Liver (tissue), 9 donors: ENCODE measurements around the gene NUDT16. TPM values are rescaled to one million over a fixed set of nuclear protein-coding genes. Genes with fewer than 3 reads are reported as not detected.

Experiments used
- DNase-seq: peaks from one replicate; pipeline ENCODE4 v3.0.0-alpha.2; 2017; ENCODE audit warnings: low spot score
- H3K27ac ChIP-seq, 2 donors: one replicate each; pipeline ENCODE4 v1.7.0; 2013; ENCODE audit warnings: inconsistent platforms in 2 of 2, low read length in 2 of 2, control low read depth in 1 of 2, low read depth in 1 of 2, mild to moderate bottlenecking in 1 of 2
- H3K27me3 ChIP-seq, 4 donors: one replicate each; pipeline versions ENCODE4 v1.6.1 to v1.7.0; 2013; ENCODE audit warnings: low read length in 3 of 4, inconsistent platforms in 1 of 4, mild to moderate bottlenecking in 1 of 4, moderate library complexity in 1 of 4; ENCODE audit not compliant: control insufficient read depth in 4 of 4, insufficient read depth in 4 of 4
- H3K36me3 ChIP-seq, 4 donors: one replicate each; pipeline versions ENCODE4 v1.6.1 to v1.7.0; 2013; ENCODE audit warnings: low read length in 3 of 4, mild to moderate bottlenecking in 3 of 4, low read depth in 1 of 4, moderate library complexity in 1 of 4; ENCODE audit not compliant: control insufficient read depth in 4 of 4, insufficient read depth in 3 of 4
- H3K4me1 ChIP-seq, 4 donors: one replicate each; pipeline versions ENCODE4 v1.6.1 to v1.7.0; 2013; ENCODE audit warnings: low read length in 3 of 4, mild to moderate bottlenecking in 3 of 4, moderate library complexity in 1 of 4; ENCODE audit not compliant: control insufficient read depth in 4 of 4, insufficient read depth in 4 of 4
- H3K4me3 ChIP-seq, 3 donors: one replicate each; pipeline versions ENCODE4 v1.6.1 to v1.7.0; 2013; ENCODE audit warnings: low read length in 3 of 3, control low read depth in 1 of 3, low read depth in 1 of 3, mild to moderate bottlenecking in 1 of 3
- H3K9ac ChIP-seq, 2 donors: one replicate each; pipeline ENCODE4 v1.7.0; 2013; ENCODE audit warnings: low read length in 2 of 2, mild to moderate bottlenecking in 2 of 2, moderate library complexity in 2 of 2, control low read depth in 1 of 2, low read depth in 1 of 2
- H3K9me3 ChIP-seq, 4 donors: one replicate each; pipeline versions ENCODE4 v1.6.1 to v1.7.0; 2013; ENCODE audit warnings: low read length in 3 of 4; ENCODE audit not compliant: control insufficient read depth in 4 of 4
- ATF3 ChIP-seq: IDR thresholded peaks from 2 replicates; pipeline ENCODE4 v1.6.1; 2016; ENCODE audit warnings: antibody characterized with exemption
- EGR1 ChIP-seq, 2 donors: IDR thresholded peaks; 2 replicates each; pipeline ENCODE4 v1.6.1; 2016 to 2018; ENCODE audit warnings: antibody characterized with exemption in 2 of 2, low read depth in 2 of 2
- FOXA1 ChIP-seq: IDR thresholded peaks from 2 replicates; pipeline ENCODE4 v1.6.1; 2016; ENCODE audit warnings: antibody characterized with exemption
- FOXA2 ChIP-seq: IDR thresholded peaks from 2 replicates; pipeline ENCODE4 v1.6.1; 2016; ENCODE audit warnings: antibody characterized with exemption
- GABPA ChIP-seq, 2 donors: IDR thresholded peaks in 1 of 2; conservative IDR thresholded peaks in 1 of 2; 2 replicates each; pipeline ENCODE4 v1.6.1; 2016; ENCODE audit warnings: antibody characterized with exemption in 2 of 2, mild to moderate bottlenecking in 1 of 2, moderate library complexity in 1 of 2
- HNF4A ChIP-seq, 2 donors: conservative IDR thresholded peaks; 2 replicates each; pipeline ENCODE4 v1.6.1; 2016; ENCODE audit warnings: antibody characterized with exemption in 2 of 2, mild to moderate bottlenecking in 2 of 2
- HNF4G ChIP-seq: IDR thresholded peaks from 2 replicates; pipeline ENCODE4 v1.6.1; 2016; ENCODE audit warnings: antibody characterized with exemption
- JUND ChIP-seq, 2 donors: IDR thresholded peaks; 2 replicates each; pipeline ENCODE4 v1.6.1; 2016; ENCODE audit warnings: antibody characterized with exemption in 2 of 2
- NR2F2 ChIP-seq: IDR thresholded peaks from 2 replicates; pipeline ENCODE4 v1.6.1; 2016; ENCODE audit warnings: antibody characterized with exemption
- RAD21 ChIP-seq, 2 donors: IDR thresholded peaks; 2 replicates each; pipeline ENCODE4 v1.6.1; 2016; ENCODE audit warnings: antibody characterized with exemption in 2 of 2, mild to moderate bottlenecking in 2 of 2
- RXRA ChIP-seq, 2 donors: IDR thresholded peaks; 2 replicates each; pipeline ENCODE4 v1.6.1; 2017 to 2018; ENCODE audit warnings: antibody characterized with exemption in 2 of 2, mild to moderate bottlenecking in 1 of 2
- SP1 ChIP-seq: IDR thresholded peaks from 2 replicates; pipeline ENCODE4 v1.6.1; 2018; ENCODE audit warnings: antibody characterized with exemption, mild to moderate bottlenecking
- TAF1 ChIP-seq: conservative IDR thresholded peaks from 2 replicates; pipeline ENCODE4 v1.6.1; 2016; ENCODE audit warnings: antibody characterized with exemption, mild to moderate bottlenecking
- YY1 ChIP-seq: IDR thresholded peaks from 2 replicates; pipeline ENCODE4 v1.6.1; 2016; ENCODE audit warnings: antibody characterized with exemption, mild to moderate bottlenecking
- WGBS: extraction: QIAGEN DNeasy Blood & Tissue Kit; methylation state at CpG from one replicate; pipeline ENCODE4 v1.1.7; 2013; 5-methylcytosine and 5-hydroxymethylcytosine counted together
- polyA plus RNA-seq, 2 donors: library from polyadenylated mRNA; stranded (reverse) in 1 of 2; unstranded in 1 of 2; fragments of 200-250 nt in 1 of 2; fragments of >200 nt in 1 of 2; fragmentation: Nextera tagmentation in 1 of 2; extraction: Ambion mirVana in 1 of 2; gene quantifications; one replicate each; pipeline versions ENCODE4 v1.2.1 to v1.2.3, GENCODE V29; 2013 to 2015
- total RNA-seq, 2 donors: library from RNA; depleted of rRNA; stranded (reverse); fragments of >200 nt; gene quantifications; one replicate each; pipeline ENCODE4 v1.2.3, GENCODE V29; 2014
- TF ChIP-seq, protein P1 (sequence below): IDR thresholded peaks from 2 replicates; pipeline ENCODE4 v1.6.1; 2016; ENCODE audit warnings: antibody characterized with exemption
- TF ChIP-seq, protein P2 (sequence below): fragments of 150-350 bp; IDR thresholded peaks from 2 replicates; pipeline ENCODE4 v1.5.1; 2017; ENCODE audit warnings: improper control_type of control experiment, low read depth, low read length; ENCODE audit not compliant: missing input control
- TF ChIP-seq, protein P3 (sequence below): IDR thresholded peaks from 2 replicates; pipeline ENCODE4 v1.6.1; 2016; ENCODE audit warnings: antibody characterized with exemption
- donor health status: healthy.
- donor health status: healthy.
- donor health status: healthy.
- donor health status: healthy.
- donor health status: healthy.

The NUDT16 gene
- total and polyA plus RNA-seq, 4 donors: 11.3 to 33.0 (median 17.1) TPM

GRCh38 chr3:131421957-131422498 is 40.5 kb downstream of the NUDT16 start:
- no peaks in the 10 kb centered on the region for H3K9me3 ChIP-seq
- no peaks in the 10 kb centered on the region for H3K36me3 ChIP-seq
- DNase-seq: no peak
- H3K27me3 ChIP-seq: no peaks in the 10 kb centered on the region
- no peak overlapping the region for H3K27ac ChIP-seq
- H3K9ac ChIP-seq: no peak overlapping the region
- TF ChIP-seq TAF1 (no peak), HNF4A (conservative IDR thresholded peaks at IDR 0.05) (no peak), SP1 (no peak), GABPA (IDR thresholded peaks at IDR 0.05 in 1 of 2, conservative IDR thresholded peaks at IDR 0.05 in 1 of 2) (no peak), RXRA (IDR thresholded peaks at IDR 0.05) (no peak), FOXA2 (no peak), EGR1 (IDR thresholded peaks at IDR 0.05; ENCODE audit: low read depth in 2 of 2) (no peak), FOXA1 (no peak), RAD21 (IDR thresholded peaks at IDR 0.05) (no peak), HNF4G (no peak), NR2F2 (no peak), YY1 (no peak), ATF3 (no peak)
- TF ChIP-seq, protein P1, sequence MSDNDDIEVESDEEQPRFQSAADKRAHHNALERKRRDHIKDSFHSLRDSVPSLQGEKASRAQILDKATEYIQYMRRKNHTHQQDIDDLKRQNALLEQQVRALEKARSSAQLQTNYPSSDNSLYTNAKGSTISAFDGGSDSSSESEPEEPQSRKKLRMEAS: no peak
- TF ChIP-seq, protein P2, sequence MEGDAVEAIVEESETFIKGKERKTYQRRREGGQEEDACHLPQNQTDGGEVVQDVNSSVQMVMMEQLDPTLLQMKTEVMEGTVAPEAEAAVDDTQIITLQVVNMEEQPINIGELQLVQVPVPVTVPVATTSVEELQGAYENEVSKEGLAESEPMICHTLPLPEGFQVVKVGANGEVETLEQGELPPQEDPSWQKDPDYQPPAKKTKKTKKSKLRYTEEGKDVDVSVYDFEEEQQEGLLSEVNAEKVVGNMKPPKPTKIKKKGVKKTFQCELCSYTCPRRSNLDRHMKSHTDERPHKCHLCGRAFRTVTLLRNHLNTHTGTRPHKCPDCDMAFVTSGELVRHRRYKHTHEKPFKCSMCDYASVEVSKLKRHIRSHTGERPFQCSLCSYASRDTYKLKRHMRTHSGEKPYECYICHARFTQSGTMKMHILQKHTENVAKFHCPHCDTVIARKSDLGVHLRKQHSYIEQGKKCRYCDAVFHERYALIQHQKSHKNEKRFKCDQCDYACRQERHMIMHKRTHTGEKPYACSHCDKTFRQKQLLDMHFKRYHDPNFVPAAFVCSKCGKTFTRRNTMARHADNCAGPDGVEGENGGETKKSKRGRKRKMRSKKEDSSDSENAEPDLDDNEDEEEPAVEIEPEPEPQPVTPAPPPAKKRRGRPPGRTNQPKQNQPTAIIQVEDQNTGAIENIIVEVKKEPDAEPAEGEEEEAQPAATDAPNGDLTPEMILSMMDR: no peak
- TF ChIP-seq, protein P3, sequence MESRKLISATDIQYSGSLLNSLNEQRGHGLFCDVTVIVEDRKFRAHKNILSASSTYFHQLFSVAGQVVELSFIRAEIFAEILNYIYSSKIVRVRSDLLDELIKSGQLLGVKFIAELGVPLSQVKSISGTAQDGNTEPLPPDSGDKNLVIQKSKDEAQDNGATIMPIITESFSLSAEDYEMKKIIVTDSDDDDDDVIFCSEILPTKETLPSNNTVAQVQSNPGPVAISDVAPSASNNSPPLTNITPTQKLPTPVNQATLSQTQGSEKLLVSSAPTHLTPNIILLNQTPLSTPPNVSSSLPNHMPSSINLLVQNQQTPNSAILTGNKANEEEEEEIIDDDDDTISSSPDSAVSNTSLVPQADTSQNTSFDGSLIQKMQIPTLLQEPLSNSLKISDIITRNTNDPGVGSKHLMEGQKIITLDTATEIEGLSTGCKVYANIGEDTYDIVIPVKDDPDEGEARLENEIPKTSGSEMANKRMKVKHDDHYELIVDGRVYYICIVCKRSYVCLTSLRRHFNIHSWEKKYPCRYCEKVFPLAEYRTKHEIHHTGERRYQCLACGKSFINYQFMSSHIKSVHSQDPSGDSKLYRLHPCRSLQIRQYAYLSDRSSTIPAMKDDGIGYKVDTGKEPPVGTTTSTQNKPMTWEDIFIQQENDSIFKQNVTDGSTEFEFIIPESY: no peak
- no peak overlapping the region for H3K4me3 ChIP-seq
- no peaks in the 10 kb centered on the region for H3K4me1 ChIP-seq

DNA sequence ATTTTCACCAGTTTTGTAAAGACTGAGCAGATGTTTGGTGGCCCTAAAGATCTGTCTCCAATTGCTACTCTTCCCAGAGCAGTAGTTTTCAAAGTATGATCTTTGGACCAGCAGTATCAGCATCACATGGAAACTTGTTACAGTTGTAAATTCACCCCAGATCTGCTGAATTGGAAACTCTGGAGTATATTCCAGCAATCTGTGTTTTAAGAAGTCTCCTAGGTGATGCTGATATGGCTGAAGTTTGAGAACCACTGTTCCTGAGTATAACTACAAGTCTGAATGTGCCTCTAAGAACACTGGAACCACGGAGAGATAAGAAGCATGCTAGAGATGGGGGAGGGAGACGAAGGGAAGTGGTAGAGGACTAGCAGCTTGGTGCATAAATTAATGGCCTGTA is 45.7 kb downstream of the NUDT16 start:
- DNase-seq: no peak

DNA sequence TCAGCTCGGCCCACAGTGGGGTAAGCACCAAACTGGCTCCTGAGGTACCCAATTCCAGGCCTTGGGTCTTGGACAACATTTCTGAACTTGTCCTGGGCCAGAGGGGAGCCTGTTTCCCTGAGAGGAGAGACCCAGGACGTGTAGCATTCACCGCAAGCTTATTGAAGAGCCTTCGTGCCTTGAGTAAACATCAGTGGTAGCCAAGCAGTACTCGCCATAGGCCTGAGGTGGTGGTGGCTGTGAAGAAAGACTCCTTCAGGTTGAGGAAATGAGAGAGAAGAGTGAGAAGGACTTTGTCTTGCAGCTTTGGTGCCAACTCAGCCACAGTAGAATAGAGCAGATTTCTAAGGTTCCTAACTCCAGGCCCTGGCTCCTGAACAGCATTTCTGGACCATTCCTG is 50.2 kb downstream of the NUDT16 start:
- DNase-seq: no peak
- no peaks in the 10 kb centered on the region for H3K27me3 ChIP-seq
- H3K9me3 ChIP-seq: no peaks in the 10 kb centered on the region
- H3K4me1 ChIP-seq: no peaks in the 10 kb centered on the region
- WGBS: 74% methylated on average over 5 of the region's 5 CpGs
- H3K9ac ChIP-seq: no peak overlapping the region
- no peak overlapping the region for H3K4me3 ChIP-seq
- H3K36me3 ChIP-seq: no peaks in the 10 kb centered on the region
- no peak overlapping the region for H3K27ac ChIP-seq
- TF ChIP-seq, protein P3: no peak
- TF ChIP-seq RXRA (IDR thresholded peaks at IDR 0.05): no peak
- no peak for TF ChIP-seq NR2F2
- TF ChIP-seq YY1: no peak
- TF ChIP-seq JUND (IDR thresholded peaks at IDR 0.05): no peak
- no peak for TF ChIP-seq FOXA1
- no peak for TF ChIP-seq FOXA2

More for the DNA sequence above, 45.7 kb downstream of the NUDT16 start:
- Histone ChIP-seq H3K9ac (no peak overlapping the region), H3K4me1 (no peaks in the 10 kb centered on the region), H3K36me3 (no peaks in the 10 kb centered on the region), H3K9me3 (no peaks in the 10 kb centered on the region), H3K4me3 (no peak overlapping the region), H3K27me3 (no peaks in the 10 kb centered on the region), H3K27ac (no peak overlapping the region)
- no peak for TF ChIP-seq RAD21 (IDR thresholded peaks at IDR 0.05)
- WGBS: 66% methylated on average over 2 of the region's 2 CpGs
